H1 (cell line): Measurements from ENCODE around the gene IREB2. TPM values are rescaled to one million over a fixed set of nuclear protein-coding genes. Genes with fewer than 3 reads are reported as not detected.

Experiments used
- CTCF ChIA-PET: fragments of 300-600 bp; sonication (Branson Sonifier 250); formaldehyde crosslinking; loops from one replicate; lab custom pipeline; 2021; ENCODE audit not compliant: partially characterized antibody; lab: Charles Lee
- POLR2A ChIA-PET: fragments of 300-600 bp; sonication (Branson Sonifier 250); formaldehyde crosslinking; loops from one replicate; lab custom pipeline; 2021; ENCODE audit warnings: inconsistent platforms; ENCODE audit not compliant: partially characterized antibody; lab: Charles Lee
- DNase-seq, 2 experiments: peaks; one replicate each; pipeline versions ENCODE4 v3.0.0 to v3.0.0-alpha.2; 2010 to 2022; ENCODE audit warnings: low spot score in 2 of 2, low read depth in 1 of 2, mixed read lengths in 1 of 2
- FAIRE-seq: peaks from 2 replicates; lab custom pipeline; 2011; peaks lifted over from hg19 to GRCh38; lab: Jason Lieb, UNC
- H2AFZ ChIP-seq: 2 replicates; pipeline ENCODE4 v1.8.1; 2012; ENCODE audit warnings: low read length, inconsistent platforms
- H2AK5ac ChIP-seq: 2 replicates; pipeline ENCODE4 v1.6.1; 2013; ENCODE audit warnings: low read depth, low read length
- H2BK120ac ChIP-seq: replicated peaks from 2 replicates; pipeline ENCODE3; 2013; ENCODE audit warnings: low read depth, low read length, inconsistent platforms
- H2BK12ac ChIP-seq: 2 replicates; pipeline ENCODE4 v1.6.1; 2013; ENCODE audit warnings: low read depth, low read length
- H2BK15ac ChIP-seq: 2 replicates; pipeline ENCODE4 v1.6.1; 2013; ENCODE audit warnings: low read length
- H2BK20ac ChIP-seq: 2 replicates; pipeline ENCODE4 v1.6.1; 2013; ENCODE audit warnings: low read length
- H2BK5ac ChIP-seq: 2 replicates; pipeline ENCODE4 v1.6.1; 2013; ENCODE audit warnings: low read depth, low read length
- H3K14ac ChIP-seq: 2 replicates; pipeline ENCODE4 v1.6.1; 2013; ENCODE audit warnings: inconsistent platforms; ENCODE audit not compliant: insufficient read length
- H3K18ac ChIP-seq: 2 replicates; pipeline ENCODE4 v1.6.1; 2013; ENCODE audit warnings: low read length; ENCODE audit errors: extremely low read depth
- H3K23ac ChIP-seq: 2 replicates; pipeline ENCODE4 v1.6.1; 2013; ENCODE audit warnings: inconsistent platforms; ENCODE audit not compliant: insufficient read length
- H3K23me2 ChIP-seq: 2 replicates; pipeline ENCODE4 v1.6.1; 2013; ENCODE audit warnings: low read depth, low read length
- H3K27ac ChIP-seq: 2 replicates; pipeline ENCODE4 v1.6.1; 2011; ENCODE audit warnings: low read depth, low read length, inconsistent platforms
- H3K27me3 ChIP-seq, 4 experiments: replicated peaks in 1 of 4; 1 replicate in 1 of 4; 2 replicates in 3 of 4; pipeline versions ENCODE4 v1.6.1 to v1.8.1; 2011 to 2013; ENCODE audit warnings: low read length in 3 of 4, mild to moderate bottlenecking in 3 of 4, inconsistent platforms in 2 of 4, mixed read lengths in 2 of 4, moderate library complexity in 1 of 4; ENCODE audit not compliant: control insufficient read depth in 3 of 4, insufficient read depth in 3 of 4; ENCODE audit errors: extremely low read depth in 1 of 4
- H3K36me3 ChIP-seq, 4 experiments: 2 replicates each; pipeline versions ENCODE4 v1.6.1 to v1.8.1; 2011 to 2013; ENCODE audit warnings: mild to moderate bottlenecking in 4 of 4, low read length in 3 of 4, moderate library complexity in 2 of 4, control low read depth in 1 of 4, inconsistent platforms in 1 of 4; ENCODE audit not compliant: insufficient read depth in 4 of 4, control insufficient read depth in 2 of 4
- H3K4ac ChIP-seq: replicated peaks from 2 replicates; pipeline ENCODE3; 2013; ENCODE audit warnings: low read length, low read depth, mixed read lengths, inconsistent platforms; ENCODE audit not compliant: insufficient read length
- H3K4me1 ChIP-seq, 4 experiments: replicated peaks in 1 of 4; 1 replicate in 1 of 4; 2 replicates in 3 of 4; pipeline versions ENCODE4 v1.6.1 to v1.8.1; 2011 to 2013; ENCODE audit warnings: low read length in 3 of 4, inconsistent platforms in 2 of 4, mixed read lengths in 1 of 4; ENCODE audit not compliant: insufficient read depth in 4 of 4, control insufficient read depth in 3 of 4
- H3K4me2 ChIP-seq, 2 experiments: 2 replicates each; pipeline versions ENCODE4 v1.6.1 to v1.8.1; 2011 to 2013; ENCODE audit warnings: low read depth in 2 of 2, low read length in 2 of 2, control low read depth in 1 of 2, inconsistent platforms in 1 of 2, mild to moderate bottlenecking in 1 of 2; ENCODE audit not compliant: insufficient read depth in 1 of 2
- H3K4me3 ChIP-seq, 4 experiments: fragments of 200-600, 300-600 bp in 1 of 4; sonication (generic), shearing (Covaris generic), sonication (Bioruptor Twin) in 1 of 4; 2 replicates each; pipeline versions ENCODE4 v1.5.1 to v1.8.1; 2011 to 2016; ENCODE audit warnings: low read length in 4 of 4, low read depth in 3 of 4, control low read depth in 2 of 4, inconsistent platforms in 2 of 4, mild to moderate bottlenecking in 2 of 4, mixed read lengths in 1 of 4, moderate library complexity in 1 of 4; ENCODE audit not compliant: insufficient read depth in 2 of 4; ENCODE audit errors: extremely low read depth in 1 of 4
- H3K56ac ChIP-seq: replicated peaks from 2 replicates; pipeline ENCODE3; 2013; ENCODE audit warnings: low read depth, mild to moderate bottlenecking, mixed read lengths, low read length, inconsistent platforms; ENCODE audit not compliant: insufficient read length
- H3K79me1 ChIP-seq: 2 replicates; pipeline ENCODE4 v1.6.1; 2013; ENCODE audit warnings: low read depth, low read length, control low read depth
- H3K79me2 ChIP-seq, 2 experiments: 2 replicates each; pipeline versions ENCODE4 v1.6.1 to v1.8.1; 2012 to 2013; ENCODE audit warnings: low read length in 2 of 2, mild to moderate bottlenecking in 2 of 2, inconsistent platforms in 1 of 2; ENCODE audit not compliant: insufficient read depth in 2 of 2, control insufficient read depth in 1 of 2
- H3K9ac ChIP-seq, 4 experiments: replicated peaks in 1 of 4; 1 replicate in 1 of 4; 2 replicates in 3 of 4; pipeline versions ENCODE4 v1.6.1 to v1.8.1; 2011 to 2013; ENCODE audit warnings: low read depth in 3 of 4, low read length in 3 of 4, control low read depth in 2 of 4, mild to moderate bottlenecking in 2 of 4, moderate library complexity in 2 of 4, inconsistent platforms in 1 of 4; ENCODE audit errors: extremely low read depth in 1 of 4
- H3K9me3 ChIP-seq, 2 experiments: 2 replicates each; pipeline versions ENCODE4 v1.6.1 to v1.8.1; 2012 to 2013; ENCODE audit warnings: mild to moderate bottlenecking in 2 of 2, moderate library complexity in 2 of 2, control low read depth in 1 of 2, inconsistent platforms in 1 of 2, low read depth in 1 of 2, low read length in 1 of 2, mixed read lengths in 1 of 2; ENCODE audit not compliant: insufficient read depth in 2 of 2
- H4K20me1 ChIP-seq, 2 experiments: replicated peaks in 1 of 2; 2 replicates each; pipeline versions ENCODE3 to v1.8.1; 2011 to 2013; ENCODE audit warnings: inconsistent platforms in 2 of 2, low read length in 2 of 2, mild to moderate bottlenecking in 1 of 2; ENCODE audit not compliant: insufficient read depth in 2 of 2, control insufficient read depth in 1 of 2
- H4K5ac ChIP-seq: 2 replicates; pipeline ENCODE4 v1.6.1; 2013; ENCODE audit warnings: low read length, low read depth, mixed read lengths, inconsistent platforms; ENCODE audit not compliant: insufficient read length
- H4K8ac ChIP-seq: 2 replicates; pipeline ENCODE4 v1.8.0; 2013; ENCODE audit warnings: mild to moderate bottlenecking, moderate library complexity, low read length, inconsistent platforms; ENCODE audit not compliant: insufficient read depth; ENCODE audit errors: extremely low read depth
- H4K91ac ChIP-seq: replicated peaks from 2 replicates; pipeline ENCODE3; 2013; ENCODE audit warnings: low read length, mixed read lengths, inconsistent platforms; ENCODE audit not compliant: insufficient read length
- BCL11A ChIP-seq, 2 experiments: IDR thresholded peaks; one replicate each; pipeline ENCODE4 v1.6.1; 2011; ENCODE audit warnings: low read depth in 2 of 2, low read length in 2 of 2, mild to moderate bottlenecking in 2 of 2
- CHD2 ChIP-seq: IDR thresholded peaks from 2 replicates; pipeline ENCODE4 v1.6.1; 2012; ENCODE audit warnings: low read length, improper control_type of control experiment
- CTCF ChIP-seq, 3 experiments: IDR thresholded peaks; 1 replicate in 2 of 3; 2 replicates in 1 of 3; pipeline versions ENCODE4 v1.5.1 to v1.6.1; 2011; ENCODE audit warnings: low read length in 3 of 3, mild to moderate bottlenecking in 3 of 3, inconsistent platforms in 2 of 3, low read depth in 1 of 3, moderate library complexity in 1 of 3; ENCODE audit not compliant: insufficient read depth in 1 of 3; ENCODE audit errors: control extremely low read depth in 1 of 3
- HDAC2 ChIP-seq, 2 experiments: fragments of 300-600 bp in 1 of 2; sonication (generic) in 1 of 2; IDR thresholded peaks; 2 replicates each; pipeline ENCODE4 v1.6.1; 2011 to 2012; ENCODE audit warnings: low read depth in 2 of 2, low read length in 2 of 2, mild to moderate bottlenecking in 2 of 2, moderate library complexity in 2 of 2, borderline replicate concordance in 1 of 2, inconsistent platforms in 1 of 2
- MAFK ChIP-seq: IDR thresholded peaks from 2 replicates; pipeline ENCODE4 v1.6.1; 2012; ENCODE audit warnings: low read depth, mild to moderate bottlenecking, improper control_type of control experiment, low read length
- POLR2A ChIP-seq, 2 experiments: IDR thresholded peaks; 1 replicate in 1 of 2; 2 replicates in 1 of 2; pipeline ENCODE4 v1.6.1; 2011; ENCODE audit warnings: low read depth in 2 of 2, low read length in 2 of 2, mild to moderate bottlenecking in 2 of 2; ENCODE audit errors: control extremely low read depth in 1 of 2
- POU5F1 ChIP-seq: IDR thresholded peaks from 2 replicates; pipeline ENCODE4 v1.6.1; 2011; ENCODE audit warnings: low read depth, mild to moderate bottlenecking, low read length, moderate library complexity
- TEAD4 ChIP-seq: IDR thresholded peaks from 2 replicates; pipeline ENCODE4 v1.6.1; 2012; ENCODE audit warnings: low read depth, low read length, inconsistent platforms, mixed read lengths
- WGBS, 2 experiments: shearing (Covaris generic) in 1 of 2; methylation state at CpG; one replicate each; pipeline versions ENCODE4 v1.1.6 to v1.1.7; 2013 to 2015; ENCODE audit warnings: low lambda C conversion rate in 2 of 2, mixed read lengths in 2 of 2, inconsistent platforms in 1 of 2, low coverage in 1 of 2, missing lambda C conversion rate in 1 of 2; ENCODE audit not compliant: insufficient replicate concordance in 2 of 2, insufficient coverage in 1 of 2, insufficient read length in 1 of 2; ENCODE audit errors: extremely low coverage in 1 of 2, missing lambda C conversion rate in 1 of 2; 5-methylcytosine and 5-hydroxymethylcytosine counted together
- polyA plus RNA-seq, 7 experiments: library from polyadenylated mRNA; depleted of rRNA in 3 of 7; stranded (reverse) in 5 of 7; unstranded in 2 of 7; fragments of >200 nt in 5 of 7; fragments of 200-250 nt in 2 of 7; gene quantifications; 1 replicate in 5 of 7; 2 replicates in 1 of 7; 4 replicates in 1 of 7; pipeline versions ENCODE4 v1.2.1 to v1.2.3, GENCODE V29; 2011 to 2013; ENCODE audit warnings: missing spikeins in 2 of 7, mixed read lengths in 2 of 7
- total RNA-seq: library from RNA; stranded (reverse); fragmentation: NEBNext Ultra II Directional; extraction: Animal tissue kit (Norgen Biotek cat#: 25700); gene quantifications from 2 replicates; pipeline ENCODE4 v1.2.1, GENCODE V29; 2021
- TF ChIP-seq, protein P1 (sequence below): IDR thresholded peaks from 2 replicates; pipeline ENCODE4 v1.6.1; 2012; ENCODE audit warnings: inconsistent platforms

IREB2 gene
- total and polyA plus RNA-seq, 2 of the 8 experiments (the other 6 are each of a cell fraction or from before 2014, with no cell fraction given): 21.0 to 103 TPM

DNA sequence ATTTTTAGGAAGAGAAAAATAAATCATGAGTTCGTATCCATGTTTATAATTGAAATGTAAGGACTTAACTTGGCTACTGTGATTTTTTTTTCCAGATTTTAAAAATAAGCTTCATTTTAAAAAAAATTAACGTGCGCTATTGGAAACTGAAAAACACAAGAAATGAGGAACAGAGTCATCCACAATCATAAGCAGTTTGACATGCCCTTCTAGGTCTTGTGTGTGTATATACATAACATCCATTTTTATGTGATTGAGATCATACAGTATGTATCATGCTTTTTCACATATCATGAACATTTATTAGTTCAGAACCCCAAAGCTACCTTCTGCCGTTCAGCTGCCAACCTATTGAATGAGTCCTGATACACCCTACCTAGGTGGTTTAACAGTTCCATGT, 22.7 kb downstream of the IREB2 start:
- H3K9me3 ChIP-seq: no peaks in the 10 kb centered on the region
- peak overlapping the region; percentile 71 for H2BK120ac ChIP-seq
- no peaks in the 10 kb centered on the region for H3K23me2 ChIP-seq
- no peak overlapping the region; a peak in 1 of 7 replicates for H3K9ac ChIP-seq
- no peak overlapping the region for H3K18ac ChIP-seq
- H3K4me3 ChIP-seq: peak overlapping the region in 1 of 4 experiments; percentile 8; a peak in 1 of 8 replicates
- no peak overlapping the region for H2BK20ac ChIP-seq
- no peak overlapping the region for H2BK12ac ChIP-seq
- no peak overlapping the region for H2BK5ac ChIP-seq
- no peak overlapping the region for H4K8ac ChIP-seq
- peaks cover 5 to 36% (median 23%) of the 10 kb centered on the region in 4 experiments; a peak in 6 of 8 replicates for H3K36me3 ChIP-seq
- no peak overlapping the region for H2BK15ac ChIP-seq
- H3K23ac ChIP-seq: no peak overlapping the region
- H2AFZ ChIP-seq: no peak overlapping the region
- peaks cover 11 to 71% of the 10 kb centered on the region in 2 experiments for H3K79me2 ChIP-seq
- no peak overlapping the region for H4K91ac ChIP-seq
- WGBS, 2 experiments: 91% methylated on average over 4 of the region's 4 CpGs; no CpG with 5 or more reads in 1 of the 2 experiments
- H3K56ac ChIP-seq: no peak overlapping the region
- FAIRE-seq (no peak), DNase-seq (no peak)
- H3K79me1 ChIP-seq: peaks cover 3% of the 10 kb centered on the region; the same call in 1 of the 2 replicates
- no peak overlapping the region for H3K14ac ChIP-seq
- H4K5ac ChIP-seq: no peak overlapping the region
- H3K27ac ChIP-seq: no peak overlapping the region
- no peak overlapping the region for H2AK5ac ChIP-seq
- peaks cover 0 to 10% (median under 1%) of the 10 kb centered on the region in 4 experiments; a peak in 1 of 7 replicates for H3K4me1 ChIP-seq
- CTCF ChIA-PET: interaction anchor here (0.6 to 1.6 kb wide), 12 partner anchors 10 to 153 kb away, joined by 3 to 5 read pairs (median 3); partner anchors contain the start of gene IREB2
- peaks cover 5 to 7% of the 10 kb centered on the region in 2 experiments for H4K20me1 ChIP-seq
- H3K4ac ChIP-seq: no peak overlapping the region
- no peak overlapping the region; a peak in 1 of 4 replicates for H3K4me2 ChIP-seq
- no peaks in the 10 kb centered on the region for H3K27me3 ChIP-seq
- POLR2A ChIA-PET: interaction anchor here (0.7 to 1.8 kb wide), 7 partner anchors 8 to 22 kb away, joined by 3 to 8 read pairs (median 3); partner anchors contain the start of gene IREB2
- TF ChIP-seq CTCF (IDR thresholded peaks at IDR 0.05; ENCODE audit: control extremely low read depth in 1 of 3, insufficient read depth in 1 of 3, low read depth in 1 of 3, low read length in 3 of 3) (no peak), BCL11A (IDR thresholded peaks at IDR 0.05; ENCODE audit: low read depth in 2 of 2, low read length in 2 of 2) (no peak), TEAD4 (no peak), POLR2A (IDR thresholded peaks at IDR 0.05; ENCODE audit: control extremely low read depth in 1 of 2, low read depth in 2 of 2, low read length in 2 of 2) (no peak), CHD2 (no peak), POU5F1 (no peak), HDAC2 (IDR thresholded peaks at IDR 0.05; ENCODE audit: borderline replicate concordance in 1 of 2, low read depth in 2 of 2, low read length in 2 of 2) (no peak), MAFK (no peak)
- TF ChIP-seq, protein P1, sequence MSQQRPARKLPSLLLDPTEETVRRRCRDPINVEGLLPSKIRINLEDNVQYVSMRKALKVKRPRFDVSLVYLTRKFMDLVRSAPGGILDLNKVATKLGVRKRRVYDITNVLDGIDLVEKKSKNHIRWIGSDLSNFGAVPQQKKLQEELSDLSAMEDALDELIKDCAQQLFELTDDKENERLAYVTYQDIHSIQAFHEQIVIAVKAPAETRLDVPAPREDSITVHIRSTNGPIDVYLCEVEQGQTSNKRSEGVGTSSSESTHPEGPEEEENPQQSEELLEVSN: no peak
